Activated CD8-positive, alpha-beta memory T cell treated with anti-CD3 and anti-CD28 coated beads for 36 hours (primary cell): ENCODE data around the gene CDKN2D. TPM values are rescaled to one million over a fixed set of nuclear protein-coding genes. Genes with fewer than 3 reads are reported as not detected.

Experiments used
- CTCF ChIA-PET: fragments of 350-600 bp; sonication (Branson Sonifier 250); formaldehyde crosslinking; loops from one replicate; lab custom pipeline; 2021; ENCODE audit warnings: antibody characterized with exemption; lab: Charles Lee
- POLR2A ChIA-PET: fragments of 350-600 bp; sonication (Branson Sonifier 250); formaldehyde crosslinking; loops from one replicate; lab custom pipeline; 2021; ENCODE audit warnings: antibody characterized with exemption; lab: Charles Lee
- total RNA-seq, 2 experiments: library from RNA; stranded (reverse); gene quantifications; one replicate each; pipeline ENCODE4 v1.2.3, GENCODE V29; 2021

The CDKN2D gene
- total RNA-seq, 2 experiments from 2014 or later: 35.0 to 35.9 TPM

DNA sequence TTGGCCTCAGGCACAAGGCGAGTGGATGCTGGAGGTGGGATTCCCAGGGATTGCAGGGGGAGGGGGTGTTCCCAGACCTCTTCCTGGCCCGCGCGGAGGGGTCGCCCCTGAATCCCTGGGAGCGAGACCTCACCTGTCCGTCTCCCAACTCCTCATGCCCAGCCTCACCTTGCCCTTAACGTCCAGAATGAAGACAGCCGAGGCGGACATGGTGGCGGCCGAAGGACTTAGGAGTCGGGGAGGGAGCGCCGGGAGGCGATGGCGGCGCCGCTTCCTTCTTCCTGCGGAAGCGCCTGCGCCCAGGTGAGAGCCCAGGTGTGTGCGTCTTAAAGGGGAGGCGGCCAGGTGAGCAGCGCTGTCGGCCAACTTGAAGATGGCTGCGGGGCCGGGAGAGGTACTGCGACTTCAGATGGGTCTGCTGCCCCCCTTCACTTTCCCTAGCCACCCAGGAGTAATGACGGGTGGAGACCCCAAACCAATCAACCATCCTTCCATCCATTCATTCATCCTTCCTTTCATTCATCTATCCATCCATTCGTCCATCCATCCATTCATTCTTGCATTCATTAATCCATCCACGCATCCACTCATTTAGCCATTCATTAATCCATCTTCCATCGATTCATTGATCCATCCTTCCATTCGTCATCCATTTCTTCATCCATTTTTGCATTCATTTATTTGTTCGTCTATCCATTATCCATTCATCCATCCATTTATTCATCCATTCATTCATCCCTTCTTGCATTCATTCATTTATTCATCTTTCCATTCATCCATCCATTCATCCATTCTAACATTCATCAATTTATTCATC, 18.5 kb upstream of the CDKN2D start, which contains the start of gene AP1M2:
AP1M2 (minus strand) TSS at position 291 of the 817 bp plus-strand sequence; CDS start at position 210, 81 bp downstream.
- POLR2A ChIA-PET: no interaction called here
- CTCF ChIA-PET: interaction anchor here (9.7 kb wide), 1 partner anchor 59 kb away, joined by 179 read pairs; no protein-coding TSS in a partner anchor

DNA sequence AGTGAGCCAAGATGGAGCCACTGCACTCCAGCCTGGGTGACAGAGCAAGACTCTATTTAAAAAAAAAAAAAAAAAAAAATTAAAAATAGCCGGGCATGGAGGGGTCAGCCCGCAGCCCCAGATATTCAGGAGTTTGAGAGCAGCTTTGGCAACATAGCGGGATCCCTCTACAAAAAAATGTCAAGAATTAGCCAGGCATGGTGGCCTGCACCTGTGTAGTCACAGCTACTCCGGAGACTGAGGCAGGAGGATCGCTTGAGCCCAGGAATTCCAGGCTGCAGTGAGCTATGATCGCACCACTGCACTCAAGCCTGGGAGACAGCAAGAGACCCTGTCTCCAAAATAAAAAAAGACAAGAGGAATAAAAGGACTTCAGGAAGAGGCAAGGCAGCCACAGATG, 17.6 kb upstream of the CDKN2D start:
- CTCF ChIA-PET: interaction anchor here (0.6 to 9.7 kb wide), 3 partner anchors 60 to 166 kb away, joined by 3 to 179 read pairs (median 3); no protein-coding TSS in a partner anchor
- POLR2A ChIA-PET: interaction anchor here (0.6 kb wide), 1 partner anchor 107 kb away, joined by 3 read pairs; no protein-coding TSS in a partner anchor

DNA sequence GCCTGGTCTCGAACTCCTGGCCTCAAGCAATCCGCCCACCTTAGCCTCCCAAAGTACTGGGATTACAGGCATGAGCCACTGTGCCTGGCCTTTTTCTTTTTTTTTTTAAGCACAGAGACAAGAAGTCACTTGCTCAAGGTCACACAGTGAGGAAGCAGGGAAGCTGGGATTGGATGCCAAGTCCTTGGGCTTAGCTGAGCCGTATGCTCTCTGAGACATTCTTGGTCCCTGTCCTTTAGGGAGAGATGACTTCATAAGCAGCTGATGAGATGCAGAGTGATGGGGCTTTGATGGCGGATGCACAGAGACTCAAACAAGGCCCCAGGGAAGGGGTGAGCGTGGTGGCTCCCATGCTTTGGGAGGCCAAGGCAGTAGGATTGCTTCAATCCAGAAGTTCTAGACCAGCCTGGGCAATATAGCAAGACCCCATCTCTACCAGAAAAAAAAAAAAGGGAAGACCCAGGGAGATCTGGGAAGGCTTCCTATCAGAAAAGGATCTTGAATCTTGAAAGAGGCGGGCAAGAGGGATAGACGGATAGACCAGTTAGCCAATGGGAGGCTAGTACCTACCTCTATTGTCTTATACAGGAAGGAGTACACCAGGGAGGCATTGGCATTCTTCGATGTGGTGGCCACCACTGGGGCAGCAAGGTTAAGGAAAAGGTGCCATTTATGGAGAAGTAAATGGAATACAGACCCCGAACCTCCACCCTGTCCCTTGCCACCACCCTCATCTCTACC, 14.4 kb upstream of the CDKN2D start:
- CTCF ChIA-PET: interaction anchor here (4.7 to 9.7 kb wide), 2 partner anchors 63 to 117 kb away, joined by 76 to 179 read pairs; partner anchors contain the start of gene QTRT1
- POLR2A ChIA-PET: no interaction called here

DNA sequence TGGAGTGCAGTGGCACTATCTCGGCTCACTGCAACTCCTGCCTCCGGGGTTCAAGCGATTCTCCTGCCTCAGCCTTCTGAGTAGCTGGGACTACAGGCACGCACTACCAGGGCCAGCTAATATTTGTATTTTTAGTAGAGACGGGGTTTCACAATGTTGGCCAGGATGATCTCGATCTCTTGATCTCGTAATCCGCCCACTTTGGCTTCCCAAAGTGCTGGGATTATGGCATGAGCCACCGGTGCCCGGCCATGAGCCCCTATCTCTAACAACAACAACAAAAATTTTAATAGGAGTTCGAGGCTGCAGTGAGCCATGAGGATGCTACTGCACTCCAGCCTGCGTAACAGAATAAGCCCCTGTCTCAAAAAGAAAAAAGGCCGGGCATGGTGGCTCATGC, 13.3 kb upstream of the CDKN2D start:
- ChIA-PET CTCF (interaction anchor here (0.9 to 9.7 kb wide), 20 partner anchors 8 to 118 kb away, joined by 3 to 179 read pairs (median 4); partner anchors contain the start of gene QTRT1), POLR2A (interaction anchor here (0.7 kb wide), 1 partner anchor 21 kb away, joined by 3 read pairs; no protein-coding TSS in a partner anchor)

DNA sequence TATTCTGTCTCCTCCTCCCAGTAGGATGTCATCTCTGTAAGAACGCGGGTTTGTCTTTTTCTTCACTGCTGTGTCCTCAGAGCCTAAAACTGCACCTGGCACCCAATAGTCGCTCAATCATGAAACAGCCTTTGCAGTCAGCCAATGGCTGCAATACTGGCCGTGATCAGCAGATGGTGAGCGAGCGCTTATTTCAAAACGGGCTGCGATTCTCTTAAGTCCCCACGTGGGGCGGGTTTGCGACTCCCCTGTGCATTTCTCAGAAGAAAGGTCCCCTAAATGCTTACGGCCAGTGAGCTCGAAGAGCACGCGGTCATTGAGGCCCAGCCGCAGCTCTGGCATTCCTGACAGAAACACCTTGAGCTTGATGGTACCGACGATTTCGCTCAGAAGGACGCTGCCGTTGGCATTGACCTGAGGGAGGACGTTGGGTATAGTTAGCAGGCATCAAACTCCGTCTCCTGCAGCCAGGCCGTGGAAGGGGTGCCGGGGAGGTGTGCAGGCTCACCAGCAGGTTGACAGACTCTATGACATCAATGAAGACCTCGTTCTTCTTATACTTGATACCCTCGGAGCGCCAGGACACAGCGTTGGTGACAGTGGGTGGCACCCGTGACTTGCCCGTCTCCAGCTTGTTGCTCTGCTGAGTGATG, 12.3 kb upstream of the CDKN2D start:
- POLR2A ChIA-PET: interaction anchor here (0.6 to 1.5 kb wide), 5 partner anchors 21 to 119 kb away, joined by 3 to 6 read pairs (median 3); no protein-coding TSS in a partner anchor
- CTCF ChIA-PET: interaction anchor here (0.5 to 9.7 kb wide), 41 partner anchors 8 to 1339 kb away, joined by 3 to 179 read pairs (median 3); partner anchors contain the start of gene QTRT1

DNA sequence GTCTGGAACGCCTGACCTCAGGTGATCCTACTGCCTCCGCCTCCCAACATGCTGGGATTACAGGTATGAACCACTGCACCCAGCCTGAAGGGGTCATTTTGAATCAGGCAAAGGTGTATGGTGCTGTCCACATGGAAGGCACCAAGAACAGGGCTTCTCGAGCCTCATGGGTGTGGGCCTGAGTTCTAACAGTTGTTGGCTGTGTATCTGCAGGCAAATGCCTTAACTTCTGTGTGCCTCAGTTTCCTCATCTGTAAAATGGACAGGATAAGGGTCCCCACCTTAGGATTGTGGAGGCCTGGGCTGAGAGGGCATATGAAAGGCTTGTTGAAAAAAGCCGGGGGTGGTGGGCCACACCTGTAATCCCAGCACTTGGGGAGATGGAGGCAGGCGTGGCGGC, 9.2 kb upstream of the CDKN2D start:
- CTCF ChIA-PET: interaction anchor here (0.5 to 9.7 kb wide), 3 partner anchors 68 to 110 kb away, joined by 3 to 179 read pairs (median 4); no protein-coding TSS in a partner anchor
- POLR2A ChIA-PET: no interaction called here

DNA sequence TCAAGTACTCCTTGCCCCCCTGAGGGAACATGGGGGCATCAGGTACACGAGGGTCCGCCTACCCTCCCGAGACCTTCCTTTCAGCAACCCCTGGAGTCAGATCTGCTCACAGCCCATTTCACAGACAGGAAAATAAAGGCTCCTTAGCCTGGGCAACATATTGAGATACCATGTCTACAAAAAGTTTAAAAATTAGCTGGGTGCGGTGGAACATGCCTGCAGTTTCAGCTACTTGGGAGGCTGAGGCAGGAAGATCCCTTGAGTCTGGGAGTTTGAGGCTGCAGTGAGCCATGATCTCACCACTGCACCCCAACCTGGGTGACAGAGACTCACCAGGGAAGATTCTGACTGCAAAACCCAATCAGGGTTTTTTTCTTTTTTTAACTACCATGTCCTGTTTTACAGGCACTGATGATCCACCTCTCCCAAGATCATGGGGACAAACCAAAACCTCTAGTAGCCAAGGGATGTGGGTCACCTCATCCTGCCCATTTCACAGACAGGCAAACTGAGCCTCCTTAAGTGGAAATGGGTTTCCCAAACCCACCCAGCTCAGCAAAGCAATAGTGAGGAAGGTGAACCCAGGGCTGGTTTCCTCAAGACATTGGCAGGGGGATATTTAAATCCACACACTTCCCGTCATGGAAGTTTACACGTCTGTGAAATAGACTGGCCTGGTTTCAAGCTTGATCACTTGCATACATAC, 6.4 kb upstream of the CDKN2D start:
- ChIA-PET CTCF (interaction anchor here (1.1 to 1.5 kb wide), 2 partner anchors 33 to 70 kb away, joined by 4 to 7 read pairs; no protein-coding TSS in a partner anchor), POLR2A (no interaction called here)

DNA sequence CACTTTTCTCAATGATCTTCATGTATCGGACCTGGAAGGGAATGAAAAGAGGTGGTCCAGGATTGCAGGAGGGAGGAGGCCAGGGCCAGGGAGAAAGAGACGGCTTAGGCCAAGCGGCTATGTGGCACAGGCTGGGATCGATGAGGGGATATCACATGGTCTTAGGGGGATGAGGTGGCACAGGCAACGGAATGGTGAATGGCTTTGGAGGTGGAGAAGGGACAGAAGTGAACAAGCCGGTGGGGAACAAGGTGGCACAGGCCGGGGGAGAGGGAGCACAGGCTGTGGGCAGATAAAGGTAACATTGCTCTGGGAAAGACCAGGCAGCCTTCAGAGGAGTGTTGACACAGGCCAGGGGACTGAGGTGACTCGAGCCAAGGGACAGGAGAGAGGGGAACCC, 5.7 kb upstream of the CDKN2D start:
- ChIA-PET CTCF (no interaction called here), POLR2A (interaction anchor here (0.6 kb wide), 1 partner anchor 76 kb away, joined by 6 read pairs; no protein-coding TSS in a partner anchor)

DNA sequence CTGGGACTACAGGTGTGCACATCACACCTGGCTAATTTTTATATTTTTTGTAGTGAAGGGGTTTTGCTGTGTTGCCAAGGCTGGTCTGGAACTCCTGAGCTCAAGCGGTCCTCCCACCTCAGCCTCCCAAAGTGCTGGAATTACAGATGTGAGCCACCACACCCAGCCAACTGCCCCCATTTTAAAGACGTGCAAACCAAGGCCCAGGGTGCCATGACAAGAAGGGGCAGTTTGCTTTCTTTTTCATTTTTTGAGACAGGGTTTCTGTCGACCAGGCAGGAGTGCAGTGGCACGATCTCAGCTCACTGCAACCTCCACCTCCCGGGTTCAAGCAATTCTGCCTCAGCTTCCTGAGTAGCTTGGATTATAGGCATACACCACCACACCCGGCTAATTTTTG, 5.0 kb upstream of the CDKN2D start:
- ChIA-PET POLR2A (interaction anchor here (0.6 kb wide), 1 partner anchor 76 kb away, joined by 6 read pairs; no protein-coding TSS in a partner anchor), CTCF (interaction anchor here (0.6 to 1.7 kb wide), 4 partner anchors 27 to 763 kb away, joined by 3 to 8 read pairs (median 3); no protein-coding TSS in a partner anchor)

DNA sequence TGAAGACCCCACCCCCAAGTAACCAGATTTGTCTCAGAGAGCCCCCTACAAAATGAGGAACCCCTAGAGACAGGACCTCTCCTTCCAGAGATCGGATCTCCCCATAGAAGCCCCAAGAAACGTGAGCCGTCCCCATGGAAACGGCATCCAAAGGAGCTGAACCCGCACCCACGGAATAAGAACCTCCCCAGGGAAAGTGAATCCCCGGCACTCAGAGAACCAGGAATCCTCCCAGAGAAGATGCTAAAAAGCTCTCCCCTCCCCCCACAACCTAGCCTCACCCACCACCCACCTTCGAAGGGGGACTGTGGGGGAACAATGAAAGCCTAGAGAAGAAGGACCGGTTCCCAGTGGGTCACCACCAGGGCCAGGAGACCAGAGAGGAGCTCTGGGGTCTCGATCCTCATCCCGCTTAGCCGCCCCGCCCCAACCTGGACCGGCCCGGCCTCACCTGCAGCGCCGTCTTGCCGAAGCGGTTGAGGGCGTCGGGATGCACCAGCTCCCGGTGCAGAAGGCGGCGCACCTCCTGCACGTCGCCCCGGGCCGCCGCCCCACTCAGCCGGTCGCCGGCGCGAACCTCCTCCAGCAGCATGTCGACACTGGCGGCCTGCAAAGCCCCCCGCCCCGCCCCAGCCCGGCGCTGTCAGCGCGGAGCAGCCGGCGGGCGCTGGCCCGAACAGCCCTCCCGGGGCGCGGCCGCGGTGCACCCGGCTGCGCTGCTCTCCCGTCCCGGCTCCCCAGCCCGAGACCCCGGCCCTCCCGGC, 535 bp downstream of the CDKN2D start:
- ChIA-PET POLR2A (interaction anchor here (0.6 to 1.6 kb wide), 5 partner anchors 13 to 357 kb away, joined by 3 to 11 read pairs (median 5); partner anchors contain the start of gene KEAP1), CTCF (interaction anchor here (0.6 to 2.5 kb wide), 9 partner anchors 15 to 165 kb away, joined by 3 to 11 read pairs (median 4); partner anchors contain the start of gene CDC37)

DNA sequence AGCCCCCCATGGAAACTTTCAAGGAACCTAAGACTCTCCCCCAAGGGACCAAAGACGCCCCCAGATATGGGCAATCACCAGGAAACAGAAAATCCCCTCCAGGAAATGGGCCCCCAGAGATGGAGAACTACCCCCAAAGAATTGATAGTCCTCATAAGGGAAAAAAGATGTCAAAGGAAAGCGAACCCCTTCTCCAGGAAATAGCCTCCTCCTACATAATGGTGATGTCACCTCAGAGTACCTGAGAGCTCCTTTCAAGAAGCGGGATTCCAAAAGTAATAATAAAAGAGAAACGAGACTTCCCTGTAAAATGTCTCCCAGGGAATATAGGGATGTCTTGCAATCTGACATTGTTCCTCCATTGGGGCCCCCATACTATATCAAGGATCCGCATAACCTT, 1.1 kb downstream of the CDKN2D start:
- CTCF ChIA-PET: interaction anchor here (0.6 to 2.5 kb wide), 10 partner anchors 14 to 164 kb away, joined by 3 to 11 read pairs (median 4); partner anchors contain the start of genes CDC37 and DNM2
- POLR2A ChIA-PET: interaction anchor here (0.6 to 1.6 kb wide), 4 partner anchors 13 to 357 kb away, joined by 3 to 6 read pairs (median 4); partner anchors contain the start of gene KEAP1

DNA sequence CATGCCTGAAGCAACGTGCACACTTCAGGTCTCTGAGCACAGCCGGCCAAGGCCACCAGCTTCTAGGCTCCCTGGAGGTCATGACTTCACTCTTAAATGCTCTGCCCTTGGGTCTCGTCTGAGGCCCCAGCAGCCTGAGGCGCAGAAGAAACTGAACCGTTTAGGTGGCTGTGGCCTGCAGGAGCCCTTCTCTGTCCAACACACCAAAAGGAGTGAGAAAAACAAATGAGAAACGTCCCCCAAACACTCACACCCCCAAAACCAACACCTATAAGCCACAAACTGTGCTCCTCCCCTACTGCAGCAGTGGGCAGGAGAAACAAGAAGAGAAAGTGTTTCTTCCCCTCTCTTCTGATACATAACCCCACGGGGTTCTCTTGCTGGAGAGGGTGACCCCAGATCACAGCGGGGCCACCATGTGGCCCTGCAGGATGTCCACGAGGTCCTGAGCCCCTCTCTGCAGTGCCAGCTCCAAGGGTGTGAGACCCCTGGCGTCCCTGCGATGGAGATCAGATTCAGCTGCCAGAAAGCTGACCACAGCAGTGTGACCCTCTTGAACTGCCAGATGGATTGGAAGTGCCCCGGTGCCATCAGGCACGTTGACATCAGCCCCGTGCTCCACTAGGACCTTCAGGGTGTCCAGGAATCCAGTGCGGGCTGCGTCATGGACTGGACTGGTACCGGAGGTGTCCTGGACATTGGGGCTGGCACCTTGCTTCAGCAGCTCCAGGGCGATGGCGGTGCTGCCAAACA, 1.9 kb downstream of the CDKN2D start:
- ChIA-PET POLR2A (interaction anchor here (0.7 to 2.1 kb wide), 6 partner anchors 11 to 141 kb away, joined by 3 to 6 read pairs (median 4); partner anchors contain the start of gene KEAP1), CTCF (interaction anchor here (0.6 to 3.9 kb wide), 13 partner anchors 11 to 163 kb away, joined by 3 to 26 read pairs (median 5); partner anchors contain the start of genes CDC37 and DNM2)

DNA sequence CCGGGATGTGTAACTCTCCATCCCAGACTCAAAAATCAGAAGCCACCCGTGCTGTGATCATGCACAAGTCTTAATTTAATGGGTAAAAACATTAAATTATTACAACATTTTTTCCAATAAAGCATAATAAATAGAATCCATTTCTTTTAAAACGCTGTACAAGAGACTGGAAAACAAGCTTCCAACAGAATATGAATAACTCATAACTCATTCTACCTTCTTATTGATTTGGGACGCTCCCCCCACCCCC, 2.4 kb downstream of the CDKN2D start:
- ChIA-PET POLR2A (interaction anchor here (0.7 to 2.1 kb wide), 3 partner anchors 11 to 140 kb away, joined by 3 to 6 read pairs (median 5); no protein-coding TSS in a partner anchor), CTCF (interaction anchor here (0.9 to 3.9 kb wide), 8 partner anchors 10 to 162 kb away, joined by 3 to 26 read pairs (median 5); no protein-coding TSS in a partner anchor)

DNA sequence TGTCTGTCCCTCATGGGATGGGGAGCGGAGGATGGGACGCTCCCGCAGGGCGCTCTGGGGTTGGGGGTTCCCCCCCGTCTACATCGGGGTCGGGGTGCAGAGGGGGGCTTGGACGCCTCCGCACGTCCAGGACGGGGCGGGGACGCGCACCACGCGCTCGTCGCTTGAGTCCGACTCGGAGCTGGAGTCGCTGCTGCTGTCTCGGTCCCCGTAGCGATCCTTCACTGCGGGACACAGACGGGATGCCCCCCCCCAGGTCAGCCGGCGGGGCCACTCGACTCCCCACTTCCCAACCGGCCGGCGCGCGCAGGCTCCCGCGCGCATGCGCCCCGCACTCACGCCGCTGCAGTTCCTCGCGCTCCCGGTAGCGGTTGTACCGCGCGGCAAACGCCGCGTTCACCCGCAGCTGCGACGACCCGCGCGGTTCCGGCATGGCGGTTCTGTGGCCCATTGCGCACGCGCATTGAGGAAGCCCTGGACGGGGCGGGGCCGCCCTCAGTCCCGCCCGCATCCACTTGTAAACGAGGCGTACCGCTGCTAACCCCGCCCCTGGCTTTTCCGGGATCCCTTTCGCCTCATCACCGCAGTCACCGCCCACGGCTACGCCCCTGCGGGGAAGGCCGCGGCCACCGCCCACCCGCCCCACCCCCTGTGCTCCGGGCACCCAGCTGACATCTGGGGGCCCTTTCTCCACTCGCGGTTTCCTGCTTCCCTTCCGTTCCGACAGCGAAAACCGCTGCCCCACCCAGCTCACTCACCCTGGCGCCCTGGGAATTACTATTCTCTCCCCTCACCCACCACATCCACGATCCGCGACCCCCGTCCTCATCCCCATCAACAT, 3.0 kb downstream of the CDKN2D start, which contains the start of gene KRI1:
KRI1 (minus strand) TSS at position 444 of the 841 bp plus-strand sequence; CDS start at position 433, 11 bp downstream.
- CTCF ChIA-PET: interaction anchor here (0.6 to 3.9 kb wide), 10 partner anchors 10 to 380 kb away, joined by 3 to 26 read pairs (median 5); no protein-coding TSS in a partner anchor
- POLR2A ChIA-PET: interaction anchor here (0.6 to 2.1 kb wide), 4 partner anchors 10 to 140 kb away, joined by 3 to 6 read pairs (median 4); no protein-coding TSS in a partner anchor
